HG02884 (cell line): ENCODE results near the gene SPEF2.
A peak's percentile ranks its signal among the peaks of the same experiment; 100 is the strongest.
"Not testable (repeated sequence)": the region's sequence is repeated elsewhere in the genome, so short reads cannot be mapped to it uniquely, and the experiment has no call there.

Source experiments
- ATAC-seq: cut with Tn5 transposase; IDR thresholded peaks from one replicate; pipeline ENCODE4 v1.9.1; 2021; ENCODE audit warnings: mild to moderate bottlenecking, moderate library complexity; ENCODE audit not compliant: unreplicated experiment

Gene SPEF2

DNA sequence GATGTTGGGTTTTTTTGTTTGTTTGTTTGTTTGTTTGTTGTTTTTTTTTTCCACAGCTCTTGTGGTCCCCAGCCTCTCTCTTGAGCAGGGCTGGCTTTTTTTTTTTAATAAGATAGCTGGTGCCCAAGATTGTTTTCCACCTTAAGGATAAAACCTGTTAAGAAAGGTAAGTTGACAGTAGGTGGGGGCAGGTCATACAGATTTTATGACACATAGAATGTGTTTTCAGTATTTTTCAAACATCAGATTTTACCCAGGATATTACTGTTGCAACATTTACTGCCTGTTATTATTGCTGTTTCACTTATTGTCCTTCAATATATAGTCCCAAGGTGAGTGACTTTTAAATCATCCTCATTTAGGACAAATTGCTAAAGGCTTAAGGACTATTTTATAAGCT, 235.1 kb downstream of the SPEF2 start:
- no peak for ATAC-seq

- ATAC-seq = no peak
These were observed 236.0 kb downstream of the SPEF2 start for GRCh38 chr5:35853631-35854030.

GRCh38 chr5:35854248-35854647, 236.6 kb downstream of the SPEF2 start:
- ATAC-seq = no peak

DNA sequence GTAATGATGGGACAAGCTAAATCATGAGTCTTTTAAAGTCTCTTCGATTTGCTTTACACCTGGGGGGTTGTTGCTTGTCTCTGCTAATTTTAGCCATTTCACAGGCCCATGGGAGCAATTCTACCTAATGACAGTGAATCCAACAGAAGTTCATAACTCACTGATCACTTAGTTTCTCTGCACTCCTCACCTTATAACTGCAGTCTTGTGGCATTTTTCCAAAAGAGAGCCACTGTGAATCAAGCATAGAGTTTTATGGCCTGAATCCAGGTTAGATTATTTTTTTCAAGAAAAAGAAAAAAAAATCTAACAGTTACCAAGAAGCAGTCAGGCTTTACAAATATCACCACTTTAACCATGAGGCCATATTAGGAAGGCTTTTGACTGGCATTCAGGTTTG, 237.5 kb downstream of the SPEF2 start:
- ATAC-seq = no peak

DNA sequence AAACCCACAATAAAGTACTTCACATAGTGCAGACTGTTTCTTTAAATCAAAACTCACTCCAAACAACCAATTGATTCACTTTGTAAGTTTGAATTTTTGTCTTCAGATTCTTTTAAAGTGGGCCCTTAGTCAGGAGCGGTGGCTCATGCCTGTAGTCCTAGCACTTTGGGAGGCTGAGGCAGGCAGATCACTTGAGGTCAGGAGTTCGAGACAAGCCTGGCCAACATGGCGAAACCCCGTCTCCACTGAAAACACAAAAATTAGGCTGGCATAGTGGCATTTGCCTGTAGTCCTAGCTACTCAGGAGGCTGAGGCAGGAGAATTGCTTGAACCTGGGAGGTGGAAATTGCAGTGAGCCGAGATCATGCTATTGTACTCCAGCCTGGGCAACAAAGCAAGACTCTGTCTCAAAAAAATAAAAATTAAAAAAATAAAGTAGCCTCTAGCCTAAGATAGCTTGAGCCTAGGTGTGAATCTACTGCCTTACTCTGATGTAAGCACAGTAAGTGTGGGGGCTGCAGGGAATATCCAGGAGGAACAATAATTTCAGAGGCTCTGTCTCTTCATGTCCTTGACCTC, 238.6 kb downstream of the SPEF2 start:
- not testable (repeated sequence) for ATAC-seq

GRCh38 chr5:35856765-35857351, 239.2 kb downstream of the SPEF2 start, which contains the start of gene IL7R:
Gene IL7R, plus strand, starts transcription at chr5:35856891. Its CDS starts 87 bp downstream, at chr5:35856978.
- ATAC-seq = peak; percentile 50

DNA sequence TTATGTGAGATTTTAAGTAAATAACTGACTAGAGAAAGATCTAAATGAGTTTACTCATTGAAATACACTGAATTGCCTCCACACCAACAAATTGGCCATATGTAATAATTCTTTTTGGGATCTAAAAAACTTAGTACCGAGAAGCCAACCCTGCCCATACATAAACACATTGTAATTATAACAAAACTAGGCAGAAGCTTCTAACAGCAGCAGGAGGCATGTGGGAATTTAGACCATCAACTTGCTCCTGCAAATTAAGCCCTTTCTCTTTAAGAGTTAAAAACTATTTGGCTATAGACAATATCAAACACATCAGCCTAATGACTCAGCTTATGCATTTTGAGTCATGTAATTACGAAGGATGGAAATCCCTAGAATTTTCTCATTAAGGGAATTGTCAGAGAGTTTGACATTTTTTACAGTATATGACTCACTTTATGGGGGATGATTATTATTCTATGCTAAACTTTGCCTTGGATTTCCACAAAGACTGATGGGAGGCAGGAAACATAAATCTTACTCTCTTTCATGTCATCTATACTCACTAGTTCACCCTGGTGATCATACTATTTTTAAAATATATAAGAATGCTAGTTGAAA, 240.0 kb downstream of the SPEF2 start:
- ATAC-seq = no peak

DNA sequence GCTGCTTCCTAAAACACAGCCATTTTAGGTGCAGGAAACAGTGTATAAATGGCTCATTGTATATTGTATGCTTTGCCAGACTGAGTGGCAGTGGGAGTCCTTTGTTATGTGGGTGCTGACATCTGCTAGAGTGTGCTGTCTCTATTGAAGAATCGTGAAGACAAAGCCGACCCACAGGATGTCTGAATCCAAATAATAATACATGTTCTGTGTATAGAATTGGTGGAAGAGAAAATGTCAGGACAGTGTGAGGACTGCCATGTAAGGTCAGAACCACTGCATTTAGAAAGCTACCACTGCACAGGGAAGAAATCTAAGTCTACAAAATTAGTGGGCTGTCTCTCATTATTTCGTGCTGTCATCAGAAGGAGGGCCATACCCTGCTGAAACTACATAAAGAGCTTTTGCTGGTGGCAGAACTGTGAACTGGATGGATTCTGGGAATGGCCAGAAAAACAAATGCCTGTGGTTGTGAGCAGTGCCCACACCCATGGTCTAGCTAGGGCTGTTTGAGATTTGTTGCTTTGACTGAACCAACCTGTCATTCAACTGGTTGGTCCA, 241.5 kb downstream of the SPEF2 start:
- no peak for ATAC-seq

GRCh38 chr5:35860686-35861085, 243.0 kb downstream of the SPEF2 start:
- ATAC-seq = no peak

DNA sequence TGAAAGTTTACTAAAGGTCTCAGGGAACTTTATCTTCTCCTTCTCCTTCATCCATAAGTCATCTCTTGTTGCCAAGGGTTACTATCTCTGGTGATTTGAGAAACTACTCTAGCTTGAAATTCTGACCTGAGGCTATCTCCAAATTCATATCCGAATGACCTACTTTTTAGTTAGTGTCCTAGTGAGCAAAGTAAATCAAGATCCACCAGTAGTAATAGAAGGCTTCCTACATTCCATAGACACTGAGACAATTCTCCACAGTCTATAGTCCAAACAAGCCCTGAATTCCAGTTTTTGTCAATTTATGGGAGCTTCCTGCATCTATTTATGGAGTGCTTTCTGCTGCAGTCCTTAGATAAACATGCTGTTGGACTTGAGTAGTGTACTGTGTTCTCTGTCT, 244.1 kb downstream of the SPEF2 start:
- no peak for ATAC-seq

GRCh38 chr5:35862126-35862525, 244.5 kb downstream of the SPEF2 start:
- no peak for ATAC-seq

- no peak for ATAC-seq
These were observed 245.5 kb downstream of the SPEF2 start for GRCh38 chr5:35863159-35863558.
